Activated T-cell treated with anti-CD3 and anti-CD28 coated beads for 48 hours (primary cell): ENCODE measurements around the gene RGS10.
A peak's percentile ranks its signal among the peaks of the same experiment; 100 is the strongest.
"Not testable (repeated sequence)": the region's sequence is repeated elsewhere in the genome, so short reads cannot be mapped to it uniquely, and the experiment has no call there.

Experiments
- DNase-seq: peaks from one replicate; pipeline ENCODE4 v3.0.0-alpha.2; 2020; ENCODE audit warnings: low read depth

Gene RGS10

GRCh38 chr10:119468542-119469324, 73.8 kb downstream of the RGS10 start:
- no peak for DNase-seq

GRCh38 chr10:119466655-119467054, 75.9 kb downstream of the RGS10 start:
- DNase-seq = peak; percentile 23

- DNase-seq = no peak
Measured at GRCh38 chr10:119466076-119466475, 76.4 kb downstream of the RGS10 start.

- no peak for DNase-seq
Measured at GRCh38 chr10:119465085-119465484, 77.4 kb downstream of the RGS10 start.

- DNase-seq = not testable (repeated sequence)
Measured at GRCh38 chr10:119463195-119463594, 79.3 kb downstream of the RGS10 start.

GRCh38 chr10:119462773-119463172, 79.7 kb downstream of the RGS10 start:
- no peak for DNase-seq

- no peak for DNase-seq
Measured at GRCh38 chr10:119461923-119462322, 80.6 kb downstream of the RGS10 start.

- DNase-seq = no peak
Measured at GRCh38 chr10:119461380-119461779, 81.1 kb downstream of the RGS10 start.

- no peak for DNase-seq
Measured at GRCh38 chr10:119460369-119461195, 81.9 kb downstream of the RGS10 start.

GRCh38 chr10:119459681-119460340, 82.7 kb downstream of the RGS10 start:
- no peak for DNase-seq

- DNase-seq = no peak
Measured at GRCh38 chr10:119457966-119458766, 84.4 kb downstream of the RGS10 start.

- DNase-seq = no peak
Measured at GRCh38 chr10:119456435-119456810, 86.1 kb downstream of the RGS10 start.

- DNase-seq = no peak
Measured at GRCh38 chr10:119455609-119456434, 86.7 kb downstream of the RGS10 start.

GRCh38 chr10:119454990-119455389, 87.5 kb downstream of the RGS10 start:
- no peak for DNase-seq

GRCh38 chr10:119454316-119454715, 88.2 kb downstream of the RGS10 start:
- no peak for DNase-seq

GRCh38 chr10:119453313-119453712, 89.2 kb downstream of the RGS10 start:
- DNase-seq = no peak

- DNase-seq = no peak
Measured at GRCh38 chr10:119452396-119452795, 90.1 kb downstream of the RGS10 start.

- DNase-seq = no peak
Measured at GRCh38 chr10:119451300-119451896, 91.1 kb downstream of the RGS10 start.

- DNase-seq = no peak
Measured at GRCh38 chr10:119450606-119451299, 91.8 kb downstream of the RGS10 start.
